ENCODE results near the gene IL15. TPM values are rescaled to one million over a fixed set of nuclear protein-coding genes. Genes with fewer than 3 reads are reported as not detected.

IL15 gene
- total and polyA plus RNA-seq, 2 of the 4 experiments (the other 2 are of a cell fraction): 5.0 to 5.2 TPM

DNA sequence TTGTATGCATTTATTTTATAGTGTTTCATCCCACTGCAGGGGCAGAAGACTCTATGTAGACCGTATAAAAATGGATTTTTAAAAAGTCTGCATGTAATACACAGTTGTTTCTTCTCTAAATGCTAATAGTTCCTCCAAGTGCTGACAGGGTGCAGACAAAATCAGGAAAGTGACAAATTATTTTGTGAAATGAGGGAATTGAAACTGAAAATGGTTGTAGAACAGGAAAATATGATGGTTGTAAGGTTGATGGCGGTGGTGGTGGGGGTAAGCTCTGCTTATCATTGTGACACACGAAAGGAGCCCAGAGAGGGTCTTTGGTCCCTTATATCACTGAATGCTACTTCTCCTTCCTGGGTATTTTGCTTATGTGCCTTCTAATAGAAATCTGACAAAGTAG lies 4.3 kb downstream of the IL15 start:
- Histone ChIP-seq H3K79me1 (ENCODE audit: low read depth in 1 of 2, low read length in 2 of 2) (peaks cover 15 to 38% of the 10 kb centered on the region in 2 experiments), H2BK20ac (ENCODE audit: low read depth, low read length) (no peak overlapping the region), H2AK9ac (replicated peaks; ENCODE audit: low read depth, low read length, poor library complexity) (no peak overlapping the region), H3K27me3 (ENCODE audit: control insufficient read depth, insufficient read depth, low read length) (no peaks in the 10 kb centered on the region), H4K8ac (ENCODE audit: low read depth in 2 of 2, low read length in 2 of 2) (no peak overlapping the region), H2AK5ac (ENCODE audit: low read depth, low read length) (no peak overlapping the region), H3K9me3 (ENCODE audit: control insufficient read depth, insufficient read depth, low read length) (no peaks in the 10 kb centered on the region), H2AFZ (replicated peaks; ENCODE audit: low read length, poor library complexity) (no peak overlapping the region), H3K18ac (ENCODE audit: low read depth, low read length) (no peak overlapping the region), H2BK120ac (ENCODE audit: low read depth, low read length) (no peak overlapping the region), H3K9me1 (ENCODE audit: insufficient read depth, low read length) (peaks cover 15% of the 10 kb centered on the region), H3K14ac (replicated peaks; ENCODE audit: low read depth, low read length) (no peak overlapping the region), H2BK5ac (ENCODE audit: low read depth, low read length, poor library complexity, severe bottlenecking) (no peak overlapping the region), H3K56ac (ENCODE audit: extremely low read depth, insufficient read depth, low read length) (no peak overlapping the region), H2BK15ac (ENCODE audit: low read depth, low read length) (no peak overlapping the region), H3K23ac (ENCODE audit: low read depth, low read length) (no peak overlapping the region), H3K4me2 (ENCODE audit: low read depth, low read length) (no peak overlapping the region), H4K20me1 (ENCODE audit: insufficient read depth, low read length) (no peaks in the 10 kb centered on the region), H3K36me3 (ENCODE audit: control insufficient read depth, insufficient read depth, low read length) (no peaks in the 10 kb centered on the region), H4K91ac (ENCODE audit: insufficient read depth, low read depth, low read length) (no peak overlapping the region), H3K9ac (ENCODE audit: low read depth, low read length) (no peak overlapping the region), H3K4me1 (ENCODE audit: control insufficient read depth, insufficient read depth, low read length) (peaks cover 9% of the 10 kb centered on the region; the same call in 1 of the 2 replicates), H3K4me3 (ENCODE audit: insufficient read depth, low read depth, low read length) (no peak overlapping the region), H3K4ac (ENCODE audit: low read depth, low read length) (no peak overlapping the region), H3K27ac (ENCODE audit: insufficient read depth, low read length) (no peak overlapping the region), H4K5ac (ENCODE audit: low read depth, low read length) (no peak overlapping the region; the same call in 1 of the 2 replicates)
- CTCF ChIA-PET: no interaction called here
- WGBS, 2 experiments (ENCODE audit: extremely low coverage in 2 of 2, insufficient read length in 1 of 2): no CpG with 5 or more reads among the region's 3 CpGs
- intact Hi-C loops (cut with micrococcal nuclease): loop anchor here (5.0 to 10.0 kb wide), 2 partner anchors 416 to 452 kb away; partner anchors contain the start of gene ZNF330
- POLR2A ChIA-PET (ENCODE audit: unreplicated experiment): no interaction called here
- in situ Hi-C loops (cut with MboI; ENCODE audit: low sequenced_read_pairs): no loop called here
- dilution Hi-C loops (cut with HindIII; ENCODE audit: low sequenced_read_pairs, unreplicated experiment): no loop called here
- BruUV-seq (replicated peaks): no TSS peak
- TF ChIP-seq CHD1 (IDR thresholded peaks at IDR 0.05; ENCODE audit: low read depth, low read length): no peak
- DNase-seq (no peak), ATAC-seq (ENCODE audit: low read depth) (no peak)

Measured in IMR-90 (cell line).